ENCODE measurements around the gene CEP192. TPM values are rescaled to one million over a fixed set of nuclear protein-coding genes. Genes with fewer than 3 reads are reported as not detected.

CEP192 gene
- polyA plus RNA-seq, 1 of the 3 experiments (the other 2 are of a cell fraction) = 9.4 TPM

DNA sequence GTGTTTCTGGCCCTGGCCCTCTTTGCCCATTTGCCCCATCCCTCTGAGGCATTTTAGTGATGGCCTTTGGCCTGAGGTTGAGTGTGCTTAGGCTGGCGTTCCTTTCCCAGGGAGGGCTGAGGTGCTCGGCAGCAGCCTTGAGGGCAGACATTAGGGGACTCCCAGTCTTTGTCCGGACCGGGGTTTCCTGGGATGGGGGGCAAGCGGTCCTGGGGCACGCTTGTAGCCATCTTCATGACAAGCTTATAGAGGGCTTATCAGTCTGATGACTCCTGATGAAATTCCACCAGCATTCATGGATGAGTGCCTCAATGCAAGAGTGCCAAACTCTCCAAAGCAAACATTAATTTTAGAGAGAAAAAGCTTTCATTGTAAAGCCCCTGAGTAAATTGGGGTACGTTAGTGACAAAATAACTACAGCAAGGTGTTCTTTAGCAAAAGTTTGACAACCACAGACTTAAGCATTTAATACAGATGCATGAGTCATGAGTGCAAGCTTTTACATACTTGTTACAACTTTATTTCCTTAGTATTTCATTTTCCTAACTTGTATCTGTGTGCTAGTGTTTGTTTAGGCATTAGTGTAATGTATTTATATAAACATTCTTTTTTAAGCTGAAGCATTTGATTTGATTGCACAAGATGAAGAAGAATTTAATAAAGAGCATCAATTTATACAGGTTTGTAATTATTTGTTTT, 45.6 kb downstream of the CEP192 start:
- no peak for DNase-seq
- Histone ChIP-seq H3K9ac (no peak overlapping the region), H3F3A (replicated peaks; ENCODE audit: insufficient read depth) (peaks cover 8% of the 10 kb centered on the region), H4K20me1 (ENCODE audit: insufficient read depth) (no peaks in the 10 kb centered on the region), H3K4me1 (ENCODE audit: control insufficient read depth in 1 of 2, insufficient read depth in 2 of 2, low read depth in 1 of 2, low read length in 1 of 2) (no peaks in the 10 kb centered on the region; a peak in 1 of 4 replicates), H3K27ac (ENCODE audit: low read depth in 2 of 2, low read length in 1 of 2) (no peak overlapping the region), H3K27me3 (ENCODE audit: insufficient read depth) (no peaks in the 10 kb centered on the region), H3K9me2 (no peaks in the 10 kb centered on the region), H3K79me2 (ENCODE audit: insufficient read depth) (peaks cover 3% of the 10 kb centered on the region; the same call in 1 of the 2 replicates), H3K36me3 (replicated peaks in 1 of 2; ENCODE audit: control insufficient read depth in 1 of 2, insufficient read depth in 2 of 2, low read length in 1 of 2) (peaks cover 12 to 33% of the 10 kb centered on the region in 2 experiments), H2AFZ (ENCODE audit: low read depth) (no peak overlapping the region), H3K9me3 (no peaks in the 10 kb centered on the region), H3K4me2 (no peak overlapping the region), H3K4me3 (ENCODE audit: low read depth in 2 of 2, low read length in 1 of 2) (no peak overlapping the region)
- TF ChIP-seq FOXM1 (IDR thresholded peaks at IDR 0.05; ENCODE audit: low read depth) (no peak), USF1 (IDR thresholded peaks at IDR 0.05; ENCODE audit: borderline replicate concordance, low read depth) (no peak), ZBTB33 (IDR thresholded peaks at IDR 0.05; ENCODE audit: borderline replicate concordance, low read depth) (no peak), SMC3 (IDR thresholded peaks at IDR 0.05; ENCODE audit: low read depth, low read length) (no peak), CTCF (IDR thresholded peaks at IDR 0.05) (no peak), RAD21 (IDR thresholded peaks at IDR 0.05; ENCODE audit: low read length) (no peak), TCF12 (IDR thresholded peaks at IDR 0.05) (no peak), NFIC (IDR thresholded peaks at IDR 0.05; ENCODE audit: borderline replicate concordance) (no peak), MEF2A (IDR thresholded peaks at IDR 0.05; ENCODE audit: borderline replicate concordance, low read depth) (no peak), RFX5 (IDR thresholded peaks at IDR 0.05; ENCODE audit: low read length) (no peak), PBX3 (IDR thresholded peaks at IDR 0.05) (no peak), FOXJ3 (CRISPR knock-in tag; IDR thresholded peaks at IDR 0.05) (no peak), GABPA (IDR thresholded peaks at IDR 0.05; ENCODE audit: low read depth) (no peak)
- TF ChIP-seq, protein P1, sequence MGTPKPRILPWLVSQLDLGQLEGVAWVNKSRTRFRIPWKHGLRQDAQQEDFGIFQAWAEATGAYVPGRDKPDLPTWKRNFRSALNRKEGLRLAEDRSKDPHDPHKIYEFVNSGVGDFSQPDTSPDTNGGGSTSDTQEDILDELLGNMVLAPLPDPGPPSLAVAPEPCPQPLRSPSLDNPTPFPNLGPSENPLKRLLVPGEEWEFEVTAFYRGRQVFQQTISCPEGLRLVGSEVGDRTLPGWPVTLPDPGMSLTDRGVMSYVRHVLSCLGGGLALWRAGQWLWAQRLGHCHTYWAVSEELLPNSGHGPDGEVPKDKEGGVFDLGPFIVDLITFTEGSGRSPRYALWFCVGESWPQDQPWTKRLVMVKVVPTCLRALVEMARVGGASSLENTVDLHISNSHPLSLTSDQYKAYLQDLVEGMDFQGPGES (IDR thresholded peaks at IDR 0.05; ENCODE audit: low read depth, low read length) = no peak
- ChIA-PET CTCF (interaction anchor here (1.0 kb wide), 1 partner anchor 123 kb away, joined by 3 read pairs; no protein-coding TSS in a partner anchor), POLR2A (no interaction called here)
- 100% methylated on average over 1 of the region's 7 CpGs for WGBS (ENCODE audit: low lambda C conversion rate)

Measured in SK-N-SH (cell line).